Colonic mucosa (tissue), 4 donors: ENCODE data around the gene TENM4. TPM values are rescaled to one million over a fixed set of nuclear protein-coding genes. Genes with fewer than 3 reads are reported as not detected.

ENCODE experiments used
- DNase-seq: peaks from one replicate; pipeline ENCODE4 v3.0.0-alpha.2; 2020
- H3K27ac ChIP-seq: fragments of 200-600 bp; one replicate; pipeline ENCODE4 v1.8.0; 2021
- H3K27me3 ChIP-seq: fragments of 200-600 bp; one replicate; pipeline ENCODE4 v1.8.0; 2021
- H3K36me3 ChIP-seq: fragments of 200-600 bp; one replicate; pipeline ENCODE4 v1.8.0; 2021
- H3K4me1 ChIP-seq: fragments of 200-600 bp; one replicate; pipeline ENCODE4 v1.8.0; 2021; ENCODE audit warnings: mild to moderate bottlenecking
- H3K4me3 ChIP-seq: fragments of 200-600 bp; one replicate; pipeline ENCODE4 v1.8.0; 2021
- H3K9ac ChIP-seq, 2 donors: one replicate each; pipeline ENCODE4 v1.7.0; 2013; ENCODE audit warnings: control low read depth in 2 of 2, low read depth in 2 of 2, low read length in 2 of 2
- H3K9me3 ChIP-seq: fragments of 200-600 bp; one replicate; pipeline ENCODE4 v1.8.0; 2021
- CTCF ChIP-seq: fragments of 200-600 bp; IDR thresholded peaks from one replicate; pipeline ENCODE4 v1.8.0; 2022; ENCODE audit warnings: antibody characterized with exemption, mild to moderate bottlenecking
- intact Hi-C: fragments of 100-400 bp; cut with DNase I; formaldehyde crosslinking; loops from one replicate; pipeline ENCODE4 v1.14.1; 2022
- total RNA-seq, 2 donors: library from RNA; stranded (reverse); fragmentation: NEBNext Ultra II Directional in 1 of 2; extraction: Animal tissue kit (Norgen Biotek cat#: 25700) in 1 of 2; gene quantifications; one replicate each; pipeline ENCODE4 v1.2.1, GENCODE V29; 2021
- donor health status: healthy.
- donor health status: DM: no; HTN: no; CAD: no.
- donor health status: DM: no; HTN: no; CAD: no.

The TENM4 gene
- total RNA-seq, 2 donors from 2014 or later, result 0.48 to 1.2 TPM

DNA sequence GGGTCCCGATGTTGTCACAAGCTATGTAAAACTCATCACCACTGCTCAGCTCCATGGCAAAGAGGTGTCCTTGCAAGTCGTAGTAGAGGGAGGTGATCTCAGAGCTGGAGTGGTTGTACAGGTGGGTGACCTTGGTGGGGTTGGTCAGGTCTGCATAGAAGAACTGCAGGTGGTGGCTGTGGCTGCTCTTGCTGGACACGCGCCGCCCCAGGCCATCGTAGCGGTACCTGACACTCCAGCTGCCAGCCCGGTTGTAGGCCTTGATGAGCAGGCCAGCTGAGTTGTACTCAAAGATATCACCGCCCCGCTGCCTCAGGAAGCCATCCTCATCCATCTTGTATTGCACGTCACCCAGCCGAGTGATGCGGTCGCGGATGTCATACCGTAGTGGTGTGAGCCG, 771.6 kb downstream of the TENM4 start:
- Histone ChIP-seq H3K27me3 (no peaks in the 10 kb centered on the region), H3K27ac (no peak overlapping the region), H3K4me1 (no peaks in the 10 kb centered on the region), H3K9ac (no peak overlapping the region), H3K36me3 (no peaks in the 10 kb centered on the region), H3K9me3 (no peaks in the 10 kb centered on the region), H3K4me3 (no peak overlapping the region)
- no peak for TF ChIP-seq CTCF
- intact Hi-C loops, result no loop called here
- no peak for DNase-seq

- H3K4me3 ChIP-seq, result no peak overlapping the region
- no peaks in the 10 kb centered on the region for H3K27me3 ChIP-seq
- intact Hi-C loops, result no loop called here
- no peak for TF ChIP-seq CTCF
- H3K9ac ChIP-seq, result no peak overlapping the region
- H3K4me1 ChIP-seq, result no peaks in the 10 kb centered on the region
- H3K36me3 ChIP-seq, result no peaks in the 10 kb centered on the region
- H3K27ac ChIP-seq, result no peak overlapping the region
- DNase-seq, result no peak
- H3K9me3 ChIP-seq, result no peaks in the 10 kb centered on the region
Measured at GRCh38 chr11:78667461-78667860, 773.4 kb downstream of the TENM4 start.

DNA sequence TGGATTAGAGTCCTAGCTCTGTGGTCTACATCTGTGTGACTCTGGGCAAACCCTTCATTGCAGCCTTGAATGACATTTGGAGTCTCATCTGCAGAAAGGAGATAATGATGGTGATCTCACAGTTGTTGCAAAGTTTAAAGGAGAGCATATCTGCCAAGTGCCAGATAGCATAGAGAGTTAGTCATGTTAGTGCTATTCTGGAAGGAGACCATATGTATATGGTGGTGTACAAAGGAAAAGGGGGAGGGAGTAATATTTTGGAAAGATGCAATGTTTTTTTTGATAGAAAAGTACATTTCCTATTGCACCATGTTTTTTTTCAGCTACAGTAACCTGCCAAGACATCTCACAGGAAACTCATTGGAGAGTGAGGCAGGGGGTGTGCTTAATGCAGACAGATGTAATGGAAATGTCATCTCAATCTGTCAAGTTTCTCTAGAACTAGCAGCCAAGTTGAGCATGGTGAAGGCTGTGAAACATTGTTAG, 774.1 kb downstream of the TENM4 start:
- DNase-seq, result no peak
- Histone ChIP-seq H3K9me3 (no peaks in the 10 kb centered on the region), H3K27me3 (no peaks in the 10 kb centered on the region), H3K4me1 (no peaks in the 10 kb centered on the region), H3K36me3 (no peaks in the 10 kb centered on the region), H3K4me3 (no peak overlapping the region), H3K27ac (no peak overlapping the region), H3K9ac (no peak overlapping the region)
- intact Hi-C loops, result no loop called here
- TF ChIP-seq CTCF, result no peak

DNA sequence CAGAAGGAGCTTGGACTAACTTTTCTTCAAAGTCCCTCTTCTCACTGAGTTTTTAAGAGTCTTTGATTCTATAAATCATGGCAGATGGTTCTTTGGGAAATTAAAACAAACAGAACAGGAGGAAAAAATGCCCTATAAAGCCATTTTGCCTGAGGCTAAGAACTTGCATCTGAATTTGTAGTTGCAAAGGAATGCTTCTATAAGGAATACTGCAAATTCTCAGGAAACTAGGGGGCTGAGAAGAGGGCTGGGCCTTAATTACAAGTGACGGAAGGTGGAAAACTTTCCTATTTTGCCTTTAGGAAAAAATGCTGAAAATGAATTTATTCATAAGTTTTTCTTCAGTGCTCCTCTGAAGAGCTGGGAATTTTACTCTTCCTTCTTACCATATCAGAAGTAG, 776.2 kb downstream of the TENM4 start:
- Histone ChIP-seq H3K27ac (no peak overlapping the region), H3K4me3 (no peak overlapping the region), H3K4me1 (no peaks in the 10 kb centered on the region), H3K9me3 (no peaks in the 10 kb centered on the region), H3K9ac (no peak overlapping the region), H3K27me3 (no peaks in the 10 kb centered on the region), H3K36me3 (no peaks in the 10 kb centered on the region)
- TF ChIP-seq CTCF, result no peak
- DNase-seq, result no peak
- intact Hi-C loops, result no loop called here

- TF ChIP-seq CTCF, result no peak
- Histone ChIP-seq H3K4me1 (no peaks in the 10 kb centered on the region), H3K36me3 (no peaks in the 10 kb centered on the region), H3K9ac (no peak overlapping the region), H3K27me3 (no peaks in the 10 kb centered on the region), H3K27ac (no peak overlapping the region), H3K9me3 (no peaks in the 10 kb centered on the region), H3K4me3 (no peak overlapping the region)
- DNase-seq, result no peak
- intact Hi-C loops, result no loop called here
Measured at GRCh38 chr11:78662811-78663210, 778.0 kb downstream of the TENM4 start.

DNA sequence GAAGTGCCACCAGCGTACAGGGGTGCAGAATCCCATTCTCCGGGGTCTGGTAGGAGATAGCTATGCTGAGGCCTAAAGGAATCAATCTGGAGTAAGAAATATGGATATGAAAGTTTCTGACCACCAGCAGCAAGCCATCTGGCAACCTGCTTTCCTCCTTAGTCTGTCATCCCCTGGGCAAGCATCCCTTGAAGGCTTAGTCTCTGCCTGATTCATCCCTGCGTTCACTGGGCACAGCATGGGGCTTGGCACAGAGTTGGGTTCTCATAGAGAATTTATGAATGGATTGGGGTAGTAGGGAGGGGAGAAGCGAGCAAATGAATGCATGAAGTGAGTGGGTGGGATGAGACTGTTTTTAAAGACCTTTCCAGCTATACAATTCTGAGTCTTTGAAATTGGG, 780.4 kb downstream of the TENM4 start:
- TF ChIP-seq CTCF, result no peak
- intact Hi-C loops, result no loop called here
- Histone ChIP-seq H3K9ac (no peak overlapping the region), H3K9me3 (no peaks in the 10 kb centered on the region), H3K27ac (no peak overlapping the region), H3K4me3 (no peak overlapping the region), H3K4me1 (no peaks in the 10 kb centered on the region), H3K27me3 (no peaks in the 10 kb centered on the region), H3K36me3 (no peaks in the 10 kb centered on the region)
- DNase-seq, result no peak
